Uterus (tissue), 2 donors: ENCODE measurements around the gene GRIK3.

Source experiments
- CTCF ChIP-seq, 4 experiments: fragments of 200-600 bp in 2 of 4; fragments of 450-650 bp in 2 of 4; sonication (generic) in 2 of 4; IDR thresholded peaks; one replicate each; pipeline ENCODE4 v1.5.1; 2016 to 2019; ENCODE audit warnings: antibody characterized with exemption in 4 of 4, mild to moderate bottlenecking in 2 of 4, moderate library complexity in 1 of 4
- POLR2A ChIP-seq, 2 donors: fragments of 450-650 bp; IDR thresholded peaks; one replicate each; pipeline ENCODE4 v1.6.1; 2016; ENCODE audit warnings: antibody characterized with exemption in 2 of 2, mild to moderate bottlenecking in 1 of 2, moderate library complexity in 1 of 2

GRCh38 chr1:36842448-36842847 lies 191.9 kb downstream of the GRIK3 start:
- TF ChIP-seq CTCF (IDR thresholded peaks at IDR 0.05), result no peak
- no peak for TF ChIP-seq POLR2A (IDR thresholded peaks at IDR 0.05)
